Glutamatergic neuron (in vitro differentiated cells): ENCODE measurements around the gene ZNF91. TPM values are rescaled to one million over a fixed set of nuclear protein-coding genes. Genes with fewer than 3 reads are reported as not detected.
"Not testable (repeated sequence)": the region's sequence is repeated elsewhere in the genome, so short reads cannot be mapped to it uniquely, and the experiment has no call there.

Experiments used
- DNase-seq: peaks from one replicate; pipeline ENCODE4 v3.0.0; 2022
- H3K27ac Mint-ChIP-seq: one replicate; pipeline ENCODE4 v1.8.0; 2020; ENCODE audit warnings: mild to moderate bottlenecking, mixed read lengths, inconsistent platforms; ENCODE audit not compliant: unreplicated experiment
- H3K27me3 Mint-ChIP-seq: one replicate; pipeline ENCODE4 v1.8.0; 2020; ENCODE audit warnings: mild to moderate bottlenecking, moderate library complexity, mixed read lengths, inconsistent platforms; ENCODE audit not compliant: unreplicated experiment
- H3K36me3 Mint-ChIP-seq: one replicate; pipeline ENCODE4 v1.8.0; 2020; ENCODE audit warnings: mild to moderate bottlenecking, mixed read lengths, inconsistent platforms; ENCODE audit not compliant: unreplicated experiment
- H3K4me1 Mint-ChIP-seq: one replicate; pipeline ENCODE4 v1.8.0; 2020; ENCODE audit warnings: mild to moderate bottlenecking, low read depth, mixed read lengths, inconsistent platforms; ENCODE audit not compliant: unreplicated experiment
- H3K4me3 Mint-ChIP-seq: one replicate; pipeline ENCODE4 v1.8.0; 2020; ENCODE audit warnings: mild to moderate bottlenecking, mixed read lengths, inconsistent platforms; ENCODE audit not compliant: unreplicated experiment
- H3K9me3 Mint-ChIP-seq: one replicate; pipeline ENCODE4 v1.8.0; 2020; ENCODE audit warnings: mild to moderate bottlenecking, moderate library complexity, mixed read lengths, inconsistent platforms; ENCODE audit not compliant: unreplicated experiment
- CTCF ChIP-seq: fragments of 200-600 bp; sonication (generic); IDR thresholded peaks from one replicate; pipeline ENCODE4 v1.5.0; 2021; ENCODE audit not compliant: partially characterized antibody, unreplicated experiment
- total RNA-seq: library from RNA; stranded (reverse); fragmentation: NEBNext Ultra II Directional; extraction: Animal tissue kit (Norgen Biotek cat#: 25700); gene quantifications from one replicate; pipeline ENCODE4 v1.2.1, GENCODE V29; 2021; ENCODE audit not compliant: unreplicated experiment

Gene ZNF91
- total RNA-seq, 1 donor from 2014 or later: 160 TPM

- TF ChIP-seq CTCF: no peak
- Mint-ChIP-seq H3K36me3 (peaks cover 39% of the 10 kb centered on the region), H3K4me3 (no peak overlapping the region), H3K27ac (no peak overlapping the region), H3K4me1 (peaks cover 15% of the 10 kb centered on the region), H3K9me3 (peaks cover 15% of the 10 kb centered on the region), H3K27me3 (peaks cover 4% of the 10 kb centered on the region)
- no peak for DNase-seq
These were observed 14.2 kb downstream of the ZNF91 start for GRCh38 chr19:23381114-23381513.

- peak overlapping the region; percentile 95 for H3K27ac Mint-ChIP-seq
- H3K36me3 Mint-ChIP-seq: peaks cover 42% of the 10 kb centered on the region
These were observed 15.6 kb downstream of the ZNF91 start for GRCh38 chr19:23379671-23380070.

GRCh38 chr19:23378948-23379347 is 16.3 kb downstream of the ZNF91 start:
- H3K9me3 Mint-ChIP-seq: peaks cover 14% of the 10 kb centered on the region
- no peak for DNase-seq
- H3K4me3 Mint-ChIP-seq: no peak overlapping the region
- peaks cover 15% of the 10 kb centered on the region for H3K4me1 Mint-ChIP-seq
- TF ChIP-seq CTCF: no peak
- H3K27ac Mint-ChIP-seq: peak overlapping the region; percentile 95
- H3K36me3 Mint-ChIP-seq: peaks cover 37% of the 10 kb centered on the region
- peaks cover 4% of the 10 kb centered on the region for H3K27me3 Mint-ChIP-seq

More at GRCh38 chr19:23379671-23380070, 15.6 kb downstream of the ZNF91 start:
- Mint-ChIP-seq H3K4me3 (peak overlapping the region; percentile 78), H3K9me3 (peaks cover 15% of the 10 kb centered on the region), H3K4me1 (peaks cover 15% of the 10 kb centered on the region)
- H3K27me3 Mint-ChIP-seq: not testable (repeated sequence)
- DNase-seq: peak; percentile 49

- Mint-ChIP-seq H3K36me3 (peaks cover 34% of the 10 kb centered on the region), H3K9me3 (peaks cover 8% of the 10 kb centered on the region), H3K4me1 (peaks cover 15% of the 10 kb centered on the region), H3K4me3 (peak overlapping the region; percentile 16), H3K27ac (peak overlapping the region; percentile 44), H3K27me3 (peaks cover 4% of the 10 kb centered on the region)
- TF ChIP-seq CTCF: no peak
- DNase-seq: no peak
These were observed 18.0 kb downstream of the ZNF91 start for GRCh38 chr19:23377276-23377675.

GRCh38 chr19:23366437-23366836 is 28.8 kb downstream of the ZNF91 start:
- Mint-ChIP-seq H3K4me3 (no peak overlapping the region), H3K4me1 (no peaks in the 10 kb centered on the region), H3K27ac (no peak overlapping the region), H3K9me3 (peaks cover 41% of the 10 kb centered on the region), H3K36me3 (peaks cover 42% of the 10 kb centered on the region), H3K27me3 (peaks cover 4% of the 10 kb centered on the region)
- no peak for DNase-seq
- TF ChIP-seq CTCF: no peak

GRCh38 chr19:23366031-23366430 is 29.2 kb downstream of the ZNF91 start:
- H3K4me3 Mint-ChIP-seq, H3K4me1 Mint-ChIP-seq, DNase-seq, H3K27me3 Mint-ChIP-seq, H3K27ac Mint-ChIP-seq: not testable (repeated sequence)
- Mint-ChIP-seq H3K36me3 (peaks cover 44% of the 10 kb centered on the region), H3K9me3 (peaks cover 45% of the 10 kb centered on the region)
